Smooth muscle cell (in vitro differentiated cells): ENCODE data around the gene LDLRAD3. TPM values are rescaled to one million over a fixed set of nuclear protein-coding genes. Genes with fewer than 3 reads are reported as not detected.

Experiments used
- DNase-seq: peaks from one replicate; lab custom pipeline; 2025; ENCODE audit not compliant: unreplicated experiment; lab: John Stamatoyannopoulos, UW
- H2AFZ ChIP-seq: fragments of 200-600 bp; sonication (generic); 2 replicates; pipeline ENCODE4 v1.6.0; 2016; ENCODE audit warnings: antibody characterized with exemption, low read depth, mild to moderate bottlenecking
- H3F3A ChIP-seq: fragments of 200-600 bp; sonication (generic); 2 replicates; pipeline ENCODE4 v1.6.0; 2017; ENCODE audit warnings: antibody characterized with exemption, low read depth
- H3K27ac ChIP-seq: fragments of 200-600 bp; sonication (generic); 2 replicates; pipeline ENCODE4 v1.5.1; 2016; ENCODE audit warnings: low read depth, mild to moderate bottlenecking
- H3K27me3 ChIP-seq: fragments of 200-600 bp; sonication (generic); 2 replicates; pipeline ENCODE4 v1.6.1; 2016; ENCODE audit warnings: low read depth, mild to moderate bottlenecking
- H3K36me3 ChIP-seq: fragments of 200-600 bp; sonication (generic); 2 replicates; pipeline ENCODE4 v1.5.1; 2016; ENCODE audit warnings: low read depth
- H3K4me1 ChIP-seq: fragments of 200-600 bp; sonication (generic); 2 replicates; pipeline ENCODE4 v1.5.1; 2016; ENCODE audit warnings: low read depth
- H3K4me2 ChIP-seq: fragments of 200-600 bp; sonication (generic); 2 replicates; pipeline ENCODE4 v1.6.0; 2016; ENCODE audit warnings: mild to moderate bottlenecking
- H3K4me3 ChIP-seq: fragments of 200-600 bp; sonication (generic); 2 replicates; pipeline ENCODE4 v1.5.1; 2016; ENCODE audit warnings: mild to moderate bottlenecking
- H3K79me2 ChIP-seq: fragments of 200-600 bp; sonication (generic); 2 replicates; pipeline ENCODE4 v1.6.0; 2016; ENCODE audit warnings: low read depth, mild to moderate bottlenecking
- H3K9ac ChIP-seq: fragments of 200-600 bp; sonication (generic); 2 replicates; pipeline ENCODE4 v1.6.0; 2016; ENCODE audit warnings: low read depth
- H3K9me3 ChIP-seq: fragments of 200-600 bp; sonication (generic); replicated peaks from 2 replicates; pipeline ENCODE4 v1.5.1; 2016; ENCODE audit warnings: low read depth
- H4K20me1 ChIP-seq: fragments of 200-600 bp; sonication (generic); 2 replicates; pipeline ENCODE4 v1.6.0; 2016; ENCODE audit warnings: low read depth
- CTCF ChIP-seq: fragments of 200-600 bp; sonication (generic); IDR thresholded peaks from 2 replicates; pipeline ENCODE4 v1.5.1; 2017; ENCODE audit warnings: borderline replicate concordance, mild to moderate bottlenecking, antibody characterized with exemption; ENCODE audit not compliant: insufficient read depth, poor library complexity, severe bottlenecking
- WGBS: methylation state at CpG from one replicate; pipeline ENCODE4 v1.1.7; 2016; ENCODE audit warnings: low lambda C conversion rate; 5-methylcytosine and 5-hydroxymethylcytosine counted together
- polyA plus RNA-seq: library from polyadenylated mRNA; unstranded; fragments of >200 nt; fragmentation: Nextera tagmentation; extraction: Ambion mirVana; gene quantifications from 2 replicates; pipeline ENCODE4 v1.2.1, GENCODE V29; 2016
- total RNA-seq: library from RNA; depleted of rRNA; stranded (reverse); fragments of >200 nt; gene quantifications from 2 replicates; pipeline ENCODE4 v1.2.3, GENCODE V29; 2014

LDLRAD3 gene
- total and polyA plus RNA-seq, 2 experiments from 2014 or later, result 6.1 to 10.0 TPM

GRCh38 chr11:36000616-36001190 is 56.8 kb downstream of the LDLRAD3 start:
- no peak overlapping the region for H3K4me3 ChIP-seq
- peaks cover 7% of the 10 kb centered on the region for H3K79me2 ChIP-seq
- H3K9me3 ChIP-seq, result no peaks in the 10 kb centered on the region

GRCh38 chr11:36002196-36002595 is 58.3 kb downstream of the LDLRAD3 start:
- Histone ChIP-seq H3K36me3 (no peaks in the 10 kb centered on the region), H3K79me2 (peaks cover 7% of the 10 kb centered on the region), H3K27me3 (peaks cover 7% of the 10 kb centered on the region), H3K4me1 (peaks cover 25% of the 10 kb centered on the region), H2AFZ (no peak overlapping the region), H3F3A (peaks cover 2% of the 10 kb centered on the region), H3K9me3 (no peaks in the 10 kb centered on the region), H3K4me2 (no peak overlapping the region), H3K9ac (no peak overlapping the region), H3K4me3 (no peak overlapping the region), H3K27ac (no peak overlapping the region), H4K20me1 (peaks cover 34% of the 10 kb centered on the region)
- 63% methylated on average over 6 of the region's 6 CpGs for WGBS
- no peak for DNase-seq
- TF ChIP-seq CTCF, result no peak

More at GRCh38 chr11:36000616-36001190, 56.8 kb downstream of the LDLRAD3 start:
- H2AFZ ChIP-seq, result no peak overlapping the region
- H3K4me1 ChIP-seq, result peaks cover 31% of the 10 kb centered on the region
- no peak for TF ChIP-seq CTCF
- no peak overlapping the region for H3K27ac ChIP-seq
- WGBS, result 93% methylated on average over 6 of the region's 6 CpGs
- DNase-seq, result no peak
- H3K9ac ChIP-seq, result no peak overlapping the region
- H3F3A ChIP-seq, result peaks cover 4% of the 10 kb centered on the region
- peaks cover 7% of the 10 kb centered on the region for H3K27me3 ChIP-seq
- peaks cover 34% of the 10 kb centered on the region for H4K20me1 ChIP-seq
- no peaks in the 10 kb centered on the region for H3K36me3 ChIP-seq
- no peak overlapping the region for H3K4me2 ChIP-seq

GRCh38 chr11:36002796-36003195 is 58.9 kb downstream of the LDLRAD3 start:
- peaks cover 34% of the 10 kb centered on the region for H4K20me1 ChIP-seq
- no peaks in the 10 kb centered on the region for H3K36me3 ChIP-seq
- H3K27ac ChIP-seq, result no peak overlapping the region
- peaks cover 31% of the 10 kb centered on the region for H3K4me1 ChIP-seq
- H3K9me3 ChIP-seq, result no peaks in the 10 kb centered on the region
- H3K79me2 ChIP-seq, result peaks cover 7% of the 10 kb centered on the region
- H2AFZ ChIP-seq, result no peak overlapping the region
- no peak for TF ChIP-seq CTCF
- H3F3A ChIP-seq, result peaks cover 3% of the 10 kb centered on the region
- DNase-seq, result no peak
- H3K9ac ChIP-seq, result no peak overlapping the region
- no peak overlapping the region for H3K4me3 ChIP-seq
- 85% methylated on average over 3 of the region's 3 CpGs for WGBS
- peaks cover 7% of the 10 kb centered on the region for H3K27me3 ChIP-seq
- no peak overlapping the region for H3K4me2 ChIP-seq

GRCh38 chr11:36006556-36006955 is 62.7 kb downstream of the LDLRAD3 start:
- Histone ChIP-seq H3K27me3 (no peaks in the 10 kb centered on the region), H3K4me2 (peak overlapping the region; percentile 53), H3K36me3 (no peaks in the 10 kb centered on the region), H3K4me1 (peaks cover 33% of the 10 kb centered on the region), H3K79me2 (no peaks in the 10 kb centered on the region), H3F3A (peaks cover 3% of the 10 kb centered on the region), H3K9ac (no peak overlapping the region), H2AFZ (no peak overlapping the region), H3K9me3 (no peaks in the 10 kb centered on the region), H3K27ac (no peak overlapping the region), H3K4me3 (no peak overlapping the region), H4K20me1 (peaks cover 31% of the 10 kb centered on the region)
- no peak for DNase-seq
- TF ChIP-seq CTCF, result no peak
- 50% methylated on average over 3 of the region's 3 CpGs for whole genome bisulfite sequencing
